Raji (cell line): ENCODE data around the gene ELN.
A peak's percentile ranks its signal among the peaks of the same experiment; 100 is the strongest.

Source experiments
- POLR2A ChIP-seq: IDR thresholded peaks from 2 replicates; pipeline ENCODE4 v1.6.1; 2011; ENCODE audit warnings: low read depth, low read length, control low read depth; ENCODE audit not compliant: insufficient read depth

Gene ELN

GRCh38 chr7:74078461-74078860 lies 50.5 kb downstream of the ELN start:
- TF ChIP-seq POLR2A: no peak

GRCh38 chr7:74082770-74083116 lies 54.8 kb downstream of the ELN start:
- no peak for TF ChIP-seq POLR2A

- TF ChIP-seq POLR2A: peak; percentile 46; the same call in 1 of the 2 replicates
Measured at GRCh38 chr7:74083117-74083876, 55.3 kb downstream of the ELN start, which contains the start of gene LIMK1. TSS of gene LIMK1 (plus strand) at chr7:74083804. CDS start at chr7:74083991, 187 bp downstream.

DNA sequence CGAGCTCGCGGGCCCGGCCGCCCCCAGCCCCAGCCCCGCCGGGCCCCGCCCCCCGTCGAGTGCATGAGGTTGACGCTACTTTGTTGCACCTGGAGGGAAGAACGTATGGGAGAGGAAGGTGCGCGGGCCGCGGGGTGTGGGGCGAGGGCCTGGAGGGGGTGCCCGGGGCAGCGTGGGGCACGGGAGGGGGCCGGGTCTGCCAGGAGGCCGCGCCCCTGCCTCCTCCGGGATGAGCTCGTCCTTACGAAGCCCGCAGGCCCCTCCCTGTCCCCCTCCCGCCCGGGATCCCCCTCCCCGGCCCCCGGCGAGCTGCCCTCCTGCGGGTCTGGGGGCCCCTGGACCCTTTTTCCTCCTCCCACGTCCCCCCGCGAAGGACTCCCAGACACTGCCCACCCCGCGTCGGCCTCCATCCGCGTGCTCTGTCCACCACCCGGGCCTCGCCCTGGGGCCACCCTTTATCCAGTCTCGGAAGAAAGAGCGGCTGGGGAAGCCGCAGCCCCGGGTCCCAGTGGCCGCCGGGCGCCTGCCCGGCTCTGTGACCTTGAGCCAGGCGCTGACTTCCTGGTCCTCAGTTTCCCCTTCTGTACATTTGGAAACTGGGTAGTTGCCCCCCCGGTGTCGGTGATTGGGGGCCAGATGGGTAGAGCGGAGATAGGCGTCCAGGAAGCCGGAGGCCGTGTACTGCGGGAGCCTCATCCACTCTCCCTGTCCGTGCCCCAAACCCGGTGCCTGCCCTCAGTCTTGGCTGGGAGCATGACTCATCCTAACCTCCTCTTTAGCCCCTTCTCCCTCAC lies 56.2 kb downstream of the ELN start:
- no peak for TF ChIP-seq POLR2A

DNA sequence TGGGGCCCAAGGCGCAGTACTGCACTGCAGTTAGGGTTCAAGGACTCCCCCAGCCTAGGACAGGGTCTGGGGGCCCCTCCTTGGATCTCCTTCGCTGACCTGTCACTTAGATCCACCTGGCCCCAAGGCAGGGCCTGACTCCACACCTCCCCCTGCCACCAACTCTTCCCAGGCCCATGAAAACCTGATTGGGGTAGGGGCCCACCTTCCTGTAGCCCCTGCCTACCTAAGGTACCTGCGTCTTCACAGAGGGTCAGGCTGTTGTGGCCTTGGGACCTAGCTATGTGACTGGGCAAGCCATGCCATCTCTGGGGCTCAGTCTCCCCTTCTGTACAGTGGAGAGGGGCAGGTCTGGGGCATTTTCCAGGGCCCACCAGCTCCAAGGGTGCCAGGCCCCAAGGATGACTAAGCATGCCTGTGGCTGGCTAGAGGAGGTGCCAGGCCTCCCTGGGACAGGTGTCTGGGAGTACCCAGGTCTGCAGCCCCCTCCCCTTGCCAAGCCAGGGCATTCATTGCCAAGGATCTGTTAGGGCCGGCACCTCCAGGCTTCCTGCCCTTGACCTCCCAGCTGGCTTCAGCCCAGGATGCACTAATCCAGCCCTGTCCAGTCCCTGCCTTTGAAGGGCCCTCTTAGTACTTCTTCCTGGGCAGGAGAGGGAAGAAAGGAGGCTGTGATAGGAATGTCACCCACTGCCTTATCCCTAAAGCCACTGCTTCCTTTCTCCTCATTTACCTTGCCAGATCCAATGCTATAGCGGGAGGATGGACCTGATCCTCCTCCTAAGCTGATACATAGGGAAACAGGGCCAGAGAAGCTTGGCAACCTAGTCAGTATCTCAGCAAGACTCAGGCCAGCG lies 57.0 kb downstream of the ELN start:
- TF ChIP-seq POLR2A: no peak

- no peak for TF ChIP-seq POLR2A
Measured at GRCh38 chr7:74087791-74088453, 59.9 kb downstream of the ELN start.

DNA sequence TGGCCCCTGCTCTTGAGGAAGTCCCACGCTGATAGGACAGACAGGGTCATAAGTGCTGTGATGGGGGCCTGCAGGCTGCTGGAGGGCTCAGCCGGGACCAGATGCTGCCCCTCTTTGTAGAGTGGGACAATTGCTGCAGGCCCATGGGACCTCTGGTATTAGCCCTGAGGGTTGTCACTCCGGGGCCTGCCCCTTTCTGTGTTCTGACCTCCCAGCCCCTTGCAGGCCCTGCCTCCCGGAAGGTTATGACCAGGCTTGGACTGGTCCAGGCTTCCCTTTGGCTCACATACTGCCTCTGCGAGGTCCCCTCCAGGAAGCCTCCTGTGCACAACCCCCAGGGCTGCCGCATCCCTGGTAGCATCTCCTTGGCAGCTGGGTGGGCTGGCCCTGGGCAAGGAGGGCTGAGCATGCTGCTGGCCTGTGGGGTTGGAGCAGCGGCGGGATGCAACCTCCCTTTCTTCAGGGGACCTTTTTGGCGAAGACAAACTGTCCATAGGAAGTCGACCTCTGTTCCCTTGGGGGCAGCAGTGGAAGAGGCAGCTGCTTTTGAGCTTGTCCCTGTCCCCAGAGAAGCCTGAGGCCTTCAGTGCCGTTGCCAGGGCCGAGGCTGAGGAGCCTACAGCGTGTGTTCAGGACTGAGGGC lies 64.5 kb downstream of the ELN start:
- TF ChIP-seq POLR2A: no peak

DNA sequence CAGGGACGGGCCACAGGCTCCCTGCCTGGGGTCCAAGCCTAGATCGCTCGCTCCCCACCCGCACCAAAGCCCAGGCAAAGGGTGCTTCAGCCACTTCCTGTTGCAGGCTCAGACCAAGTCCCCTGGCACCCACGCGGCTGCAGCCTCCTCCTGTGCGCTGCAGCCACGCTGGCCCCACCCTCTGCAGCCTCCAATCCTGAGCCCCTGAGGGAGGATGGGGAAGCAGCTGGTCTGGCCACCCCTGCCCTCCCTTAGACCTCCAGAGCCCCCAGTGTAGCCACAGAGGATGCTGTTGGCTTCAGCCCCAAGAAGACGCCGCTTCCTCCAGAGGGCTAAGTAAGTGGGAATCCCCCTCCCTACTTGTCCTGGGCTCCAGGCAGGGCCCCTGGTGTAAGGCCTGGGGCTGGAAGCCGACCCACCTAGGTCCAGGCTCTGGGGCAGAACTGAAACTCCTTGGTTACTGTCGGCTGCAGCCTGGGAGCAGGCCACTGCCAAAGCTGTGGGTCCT lies 65.0 kb downstream of the ELN start:
- peak; percentile 60; the same call in 1 of the 2 replicates for TF ChIP-seq POLR2A

DNA sequence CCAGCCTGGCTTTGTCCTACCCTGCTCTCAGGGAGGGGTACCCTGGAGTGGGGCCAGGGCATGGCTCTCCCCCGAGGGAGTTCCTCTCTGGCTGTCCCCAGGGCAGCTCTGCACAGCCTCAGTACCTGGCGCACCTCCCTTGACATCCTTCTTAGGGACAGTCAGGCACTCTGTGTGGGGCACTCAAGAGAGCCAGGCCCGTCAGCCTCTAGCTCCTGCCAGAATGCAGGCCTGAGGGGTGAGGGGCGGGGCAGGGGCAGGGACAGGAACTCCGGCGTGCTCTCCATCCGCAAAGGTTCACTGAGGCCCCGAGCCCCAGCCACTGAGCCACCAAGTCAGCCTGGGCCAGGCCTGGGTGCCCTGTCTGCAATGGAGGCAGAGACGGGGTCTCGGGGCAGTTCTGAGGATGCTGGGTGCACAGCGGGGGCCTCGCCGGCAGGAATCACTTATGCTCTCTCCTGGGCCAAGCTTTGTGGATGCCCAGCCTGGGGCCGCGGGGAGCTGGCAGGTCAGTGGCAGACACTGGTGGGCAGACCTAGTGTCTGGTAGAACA lies 65.8 kb downstream of the ELN start:
- TF ChIP-seq POLR2A: peak; percentile 19; the same call in 1 of the 2 replicates

DNA sequence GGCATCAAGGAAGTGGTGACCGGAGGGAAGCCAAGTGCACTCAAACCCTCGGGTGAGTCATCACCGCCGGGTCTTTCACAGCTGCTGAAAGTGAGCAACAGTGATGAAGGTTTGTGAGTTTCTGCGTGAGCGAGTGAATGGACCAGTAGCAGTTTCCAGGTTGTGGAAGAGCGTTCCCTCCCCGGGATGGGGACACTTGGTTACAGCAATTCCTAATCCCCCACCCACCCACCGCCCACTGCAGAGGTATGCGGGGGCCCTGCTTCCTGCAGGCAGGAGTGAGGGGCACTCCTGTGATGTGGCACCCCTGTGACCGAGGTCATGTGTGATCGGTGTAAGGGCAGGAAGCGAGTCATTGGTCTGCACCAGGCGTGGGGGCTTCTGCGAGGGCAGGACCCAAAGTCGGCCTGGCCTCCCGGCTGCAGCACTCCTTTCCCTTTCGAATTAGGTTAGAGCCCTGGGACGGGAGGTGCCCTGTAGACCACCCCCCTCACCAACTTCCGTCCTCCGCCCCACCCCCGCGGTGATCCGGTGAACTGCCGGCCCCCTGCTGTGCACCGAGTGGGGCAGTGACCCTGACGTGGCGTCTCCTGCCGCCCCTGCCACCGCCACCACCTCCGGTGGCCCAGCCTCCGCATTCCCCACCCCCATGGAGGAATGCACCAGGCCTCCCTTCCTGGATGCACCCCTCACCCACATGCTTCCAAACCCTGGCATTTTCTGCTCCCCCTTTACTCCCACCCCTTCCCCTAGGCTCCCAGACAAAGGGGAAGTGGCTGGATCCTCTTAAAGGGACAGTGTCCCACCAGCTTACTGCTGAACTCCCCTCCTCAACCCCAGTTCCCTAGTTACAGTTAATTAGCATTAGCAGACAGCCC lies 66.5 kb downstream of the ELN start:
- TF ChIP-seq POLR2A: 0 out of 2 replicates have a peak, but pooled peaks have one; percentile 10

- no peak for TF ChIP-seq POLR2A
Measured at GRCh38 chr7:74095135-74095534, 67.2 kb downstream of the ELN start.

DNA sequence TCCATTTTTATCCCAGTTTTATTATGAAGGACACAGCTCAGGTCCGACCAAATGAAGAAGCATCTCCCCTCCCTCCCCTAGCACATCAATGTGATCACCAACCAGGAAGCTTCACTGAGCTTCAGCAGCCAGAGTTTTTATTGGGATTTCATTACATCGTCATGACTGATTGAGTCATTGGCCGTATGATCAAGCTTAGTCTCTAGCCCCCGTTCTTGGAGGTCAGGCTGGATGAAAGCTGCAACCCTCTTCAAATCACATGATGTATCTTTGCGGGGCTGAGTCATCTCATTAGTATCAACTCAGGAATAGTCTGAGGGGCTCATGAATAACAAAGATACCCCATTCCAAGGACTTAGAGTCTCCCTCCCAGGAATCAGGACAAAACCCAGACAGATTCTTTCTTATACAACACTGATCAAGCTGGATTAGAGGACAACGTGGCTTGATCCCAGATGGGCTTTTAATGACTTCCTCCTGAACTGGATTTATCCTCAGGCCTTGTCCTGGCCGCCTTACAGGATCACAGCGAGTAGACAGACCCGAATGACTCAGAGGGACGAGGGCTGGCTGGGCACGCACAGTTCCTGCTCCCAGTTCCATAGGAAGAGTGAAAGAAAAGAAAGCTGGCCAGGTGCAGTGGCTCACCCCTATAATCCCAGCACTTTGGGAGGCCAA lies 70.1 kb downstream of the ELN start:
- no peak for TF ChIP-seq POLR2A
